GM18507 (cell line): ENCODE measurements around the gene LANCL2.
"Not testable (repeated sequence)": the region's sequence is repeated elsewhere in the genome, so short reads cannot be mapped to it uniquely, and the experiment has no call there.

ENCODE experiments used
- DNase-seq: peaks from one replicate; pipeline ENCODE4 v3.0.0; 2011; ENCODE audit warnings: low read depth; ENCODE audit not compliant: insufficient read length; ENCODE audit errors: extremely low spot score
- FAIRE-seq: peaks from 2 replicates; lab custom pipeline; 2011; peaks lifted over from hg19 to GRCh38; lab: Jason Lieb, UNC

The LANCL2 gene

GRCh38 chr7:55365205-55365674 lies at the start of gene LANCL2:
Gene LANCL2, plus strand, starts transcription at chr7:55365337. Its CDS starts 689 bp downstream, at chr7:55366026.
- FAIRE-seq = no peak

GRCh38 chr7:55325371-55325792 lies 39.8 kb upstream of the LANCL2 start:
- FAIRE-seq = no peak
- DNase-seq = no peak

More at GRCh38 chr7:55365205-55365674, at the start of gene LANCL2:
- no peak for DNase-seq

GRCh38 chr7:55326081-55326835 lies 38.9 kb upstream of the LANCL2 start:
- DNase-seq = no peak
- FAIRE-seq = no peak

DNA sequence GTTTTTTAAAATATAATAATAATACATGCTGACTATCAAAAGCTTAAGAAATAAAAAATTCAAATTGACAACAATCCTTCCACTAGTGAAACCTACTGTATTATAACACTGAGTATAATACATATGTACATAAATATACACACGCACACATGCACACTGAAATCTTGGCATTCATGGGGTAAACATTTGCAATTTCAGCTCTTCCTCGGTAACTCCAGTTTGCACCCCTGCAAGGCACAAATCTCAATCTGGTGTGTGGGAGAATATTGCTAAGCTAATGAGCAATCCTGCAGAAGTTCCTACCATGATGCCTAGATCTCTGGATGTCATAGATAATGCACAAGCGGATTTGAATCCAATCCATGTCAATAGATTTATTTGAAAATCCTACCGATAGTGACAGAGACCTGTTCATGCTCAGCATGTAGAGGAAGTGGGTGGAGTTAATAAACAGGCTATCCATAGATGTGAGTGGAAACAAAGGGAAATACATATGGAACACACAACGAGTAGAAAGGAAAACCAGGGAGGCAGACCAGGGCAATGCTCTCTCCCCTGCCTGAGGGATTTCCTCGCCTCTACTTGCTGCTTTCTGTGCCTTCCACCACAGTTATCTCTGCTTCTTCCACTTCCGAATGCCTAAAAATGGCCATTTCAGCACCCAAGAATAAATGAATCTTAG lies 38.1 kb upstream of the LANCL2 start:
- no peak for DNase-seq
- no peak for FAIRE-seq

DNA sequence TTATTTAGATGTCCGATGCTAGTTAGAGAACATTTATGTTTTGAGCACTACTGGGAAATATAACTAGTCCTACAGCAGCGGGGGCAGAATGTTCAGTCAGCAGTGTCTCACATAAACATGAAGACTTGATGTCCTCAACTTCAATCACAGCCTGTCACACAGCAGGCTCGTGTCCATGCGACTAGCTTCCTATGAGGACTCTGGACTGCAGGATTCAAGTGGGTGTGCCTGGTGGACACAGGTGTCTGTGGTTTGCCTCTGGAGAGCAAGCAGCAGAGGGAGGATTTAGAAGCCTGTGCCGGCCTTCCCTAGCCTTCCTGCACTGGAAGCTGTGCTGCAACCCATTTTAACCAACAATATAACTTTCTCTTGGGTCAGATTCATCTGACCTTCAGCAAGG lies 30.0 kb upstream of the LANCL2 start:
- DNase-seq = no peak
- no peak for FAIRE-seq

DNA sequence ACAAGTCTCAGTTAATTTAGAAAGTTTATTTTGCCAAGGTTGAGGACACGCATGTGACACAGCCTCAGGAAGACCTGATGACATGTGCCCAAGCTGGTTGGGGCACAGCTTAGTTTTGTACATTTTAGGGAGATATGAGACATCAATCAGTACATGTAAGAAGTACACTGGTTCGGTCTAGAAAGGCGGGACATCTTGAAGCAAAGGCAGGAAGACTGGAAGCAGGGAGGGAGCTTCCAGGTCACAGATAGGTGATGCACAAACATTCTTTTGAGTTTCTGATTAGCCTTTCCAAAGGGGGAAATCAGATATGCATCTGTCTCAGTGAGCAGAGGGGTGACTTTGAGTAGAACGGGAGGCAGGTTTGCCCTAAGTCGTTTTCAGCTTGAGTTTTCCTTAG lies 29.4 kb upstream of the LANCL2 start:
- FAIRE-seq (no peak), DNase-seq (no peak)

DNA sequence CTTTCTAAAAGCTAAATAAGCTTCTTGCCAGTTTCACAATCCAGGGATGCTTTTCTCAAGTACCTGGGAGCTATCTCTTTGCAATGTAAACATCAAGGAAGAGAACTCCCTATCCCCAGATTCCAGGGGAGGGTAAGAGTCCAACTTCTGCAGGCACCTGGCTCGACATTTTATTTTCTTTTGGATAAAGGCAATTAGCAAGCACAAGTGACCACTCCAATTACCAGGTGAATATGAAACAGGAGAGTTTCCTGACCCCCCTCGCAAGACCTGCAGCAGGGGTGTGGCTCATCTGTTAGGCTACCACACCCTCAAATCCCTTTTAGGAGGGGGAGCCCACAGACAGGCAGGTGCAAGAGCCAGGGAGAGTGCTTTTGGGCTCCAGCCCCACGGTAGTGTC lies 28.6 kb upstream of the LANCL2 start:
- FAIRE-seq (no peak), DNase-seq (no peak)

DNA sequence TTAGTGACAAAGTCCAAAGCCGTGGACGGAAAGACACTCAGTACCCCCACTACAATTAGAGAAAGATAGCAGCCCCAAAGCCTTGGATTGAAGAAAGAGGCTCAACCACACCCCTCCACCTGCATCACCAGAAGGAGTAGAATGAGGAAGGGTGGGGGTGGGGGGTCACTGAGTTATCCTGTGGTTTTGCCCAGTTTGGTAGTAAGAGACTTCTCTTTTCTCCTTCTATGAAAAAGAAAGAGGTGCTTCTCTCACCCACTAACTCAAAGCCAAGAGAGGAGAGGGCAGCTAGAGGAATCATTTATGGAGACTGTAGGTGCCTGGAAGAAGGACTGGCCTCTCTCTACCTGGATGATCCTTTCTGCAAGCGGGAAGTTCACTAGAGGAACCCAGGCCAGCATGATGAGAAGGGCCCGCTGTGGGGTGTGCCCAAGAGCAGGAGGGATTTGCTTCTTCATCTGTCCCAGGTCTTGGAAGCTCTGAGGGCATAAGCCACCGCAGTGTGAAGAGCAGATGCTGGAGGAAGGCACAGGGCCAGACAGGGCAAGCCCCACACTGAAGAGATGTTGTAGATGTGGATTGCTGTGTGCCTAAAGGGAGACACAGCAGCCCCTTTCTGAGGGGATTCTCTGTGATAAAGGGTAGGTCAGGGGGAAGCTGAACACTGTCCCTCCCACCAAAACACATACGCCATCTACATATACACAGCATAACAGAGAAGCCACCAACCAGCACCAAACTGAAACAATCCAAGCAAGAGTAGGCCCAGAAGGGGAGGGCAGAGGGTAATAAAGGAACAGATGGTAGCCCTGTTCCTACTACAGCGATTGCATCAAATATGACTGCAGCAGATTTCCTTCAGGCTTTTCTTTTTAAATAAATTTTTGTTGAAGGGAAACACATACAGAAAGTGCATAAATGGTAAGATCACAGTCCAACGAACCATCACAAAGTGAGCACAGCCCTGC lies 25.8 kb upstream of the LANCL2 start:
- FAIRE-seq (no peak), DNase-seq (no peak)

DNA sequence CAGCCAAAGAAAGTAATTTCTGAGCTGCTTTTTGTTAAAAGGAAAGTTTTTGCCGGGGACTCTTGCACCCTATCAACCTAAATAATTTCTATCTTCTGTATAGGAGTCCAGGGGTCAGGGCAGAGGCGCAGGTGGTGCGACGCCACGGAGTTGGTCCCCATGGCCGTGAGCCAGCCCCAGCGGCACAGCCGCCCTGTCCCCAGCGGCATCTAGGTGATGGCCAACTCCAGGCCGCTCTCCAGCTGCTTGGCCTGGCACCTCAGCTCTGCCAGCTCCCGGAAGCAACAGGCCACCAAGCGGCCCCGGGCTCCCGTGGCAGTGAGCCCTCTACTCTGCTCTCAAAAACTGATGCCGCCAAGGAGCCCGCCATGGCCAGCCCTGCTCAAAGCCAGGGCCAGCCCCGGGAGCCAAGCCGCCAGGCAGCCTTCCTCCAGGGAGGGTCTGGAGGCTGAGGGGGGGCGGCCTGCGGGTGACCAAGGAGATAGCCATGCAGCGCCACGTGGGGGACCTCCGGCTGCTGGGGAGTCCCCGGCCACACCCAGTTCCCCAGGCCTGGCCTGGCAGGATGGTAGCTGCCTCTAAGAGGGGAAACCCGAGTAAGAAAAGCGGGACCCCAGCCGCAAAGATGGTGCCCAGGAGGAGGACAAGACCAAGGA lies 22.8 kb upstream of the LANCL2 start:
- FAIRE-seq (no peak), DNase-seq (no peak)

DNA sequence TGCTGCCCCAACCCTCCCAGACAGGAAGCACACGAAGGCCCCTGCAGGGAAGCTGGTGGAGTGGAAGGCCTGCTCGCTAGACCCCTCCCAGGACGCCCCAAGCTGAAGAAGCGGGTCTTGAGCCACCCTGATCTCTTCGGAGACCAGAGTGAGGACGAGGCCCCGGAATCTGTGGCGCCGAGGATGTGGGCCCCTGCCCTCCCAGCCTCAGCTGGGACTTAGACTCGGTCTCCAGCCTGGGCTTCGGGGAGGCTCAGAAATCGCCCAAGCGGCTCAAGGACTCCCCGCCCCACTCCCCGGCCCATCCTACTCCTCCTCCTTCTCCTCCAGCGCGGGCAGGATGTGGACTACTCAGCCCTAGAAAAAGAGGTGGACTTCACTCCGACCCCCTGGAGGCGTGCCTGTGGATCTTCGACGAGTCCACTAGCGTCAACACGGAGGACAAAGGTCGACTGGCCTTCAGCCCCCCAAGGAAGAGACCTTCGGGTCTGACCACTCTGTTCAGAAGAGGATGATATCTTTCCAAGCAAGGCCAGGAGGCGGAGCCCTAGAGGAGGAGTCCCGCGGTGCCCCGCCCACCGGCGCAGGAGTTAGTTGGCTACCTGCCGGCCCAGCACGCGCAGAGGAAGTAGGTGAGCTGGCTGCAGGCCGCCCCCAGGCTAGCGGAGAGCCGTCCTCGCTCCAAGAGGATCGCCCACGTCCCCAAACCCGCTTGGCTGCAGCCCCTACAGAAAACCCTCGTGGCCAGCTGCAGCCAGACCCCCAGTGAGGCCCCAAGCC lies 21.9 kb upstream of the LANCL2 start:
- DNase-seq (no peak), FAIRE-seq (no peak)

GRCh38 chr7:55343860-55344606 lies 21.1 kb upstream of the LANCL2 start:
- DNase-seq (no peak), FAIRE-seq (no peak)

DNA sequence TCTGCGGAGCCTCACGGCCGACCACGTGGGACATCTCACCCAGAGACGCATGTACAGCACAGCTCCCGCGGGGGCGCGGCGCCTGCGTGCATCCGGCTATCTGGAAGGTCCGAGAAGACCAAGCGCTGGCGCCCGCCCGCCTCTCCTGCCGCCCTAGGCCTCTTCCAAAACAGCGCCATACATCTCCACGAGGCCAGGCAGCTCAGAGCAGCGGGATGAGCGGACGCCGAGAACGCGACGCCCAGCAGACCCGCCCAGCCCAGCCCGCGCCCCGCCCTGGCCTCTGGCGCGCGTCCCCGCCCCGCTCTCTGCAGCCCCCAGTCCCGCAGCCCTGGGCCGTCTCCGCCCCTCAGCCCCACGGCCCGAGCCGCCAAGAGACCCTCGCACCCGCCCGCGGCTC lies 20.3 kb upstream of the LANCL2 start:
- FAIRE-seq = no peak
- DNase-seq = no peak

DNA sequence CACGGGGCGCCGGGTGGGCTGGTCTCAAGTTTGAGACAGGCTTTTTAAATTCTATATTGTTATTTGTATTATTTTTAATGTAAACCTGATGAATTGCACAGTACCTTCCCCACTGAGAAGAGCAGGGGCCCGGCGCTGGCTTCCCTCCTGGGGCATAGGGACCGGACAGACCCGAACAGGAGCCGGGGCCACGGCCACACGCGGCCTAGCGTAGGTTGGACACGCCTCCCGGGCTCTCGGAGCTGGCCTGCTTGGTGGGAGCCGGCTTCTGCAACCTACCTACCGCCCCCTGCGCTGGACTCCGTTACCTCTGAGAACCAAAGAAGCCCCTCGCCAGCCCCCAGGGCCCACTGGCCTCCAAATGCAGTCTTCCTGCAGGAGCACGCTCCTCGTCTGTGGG lies 19.8 kb upstream of the LANCL2 start:
- no peak for DNase-seq
- no peak for FAIRE-seq

DNA sequence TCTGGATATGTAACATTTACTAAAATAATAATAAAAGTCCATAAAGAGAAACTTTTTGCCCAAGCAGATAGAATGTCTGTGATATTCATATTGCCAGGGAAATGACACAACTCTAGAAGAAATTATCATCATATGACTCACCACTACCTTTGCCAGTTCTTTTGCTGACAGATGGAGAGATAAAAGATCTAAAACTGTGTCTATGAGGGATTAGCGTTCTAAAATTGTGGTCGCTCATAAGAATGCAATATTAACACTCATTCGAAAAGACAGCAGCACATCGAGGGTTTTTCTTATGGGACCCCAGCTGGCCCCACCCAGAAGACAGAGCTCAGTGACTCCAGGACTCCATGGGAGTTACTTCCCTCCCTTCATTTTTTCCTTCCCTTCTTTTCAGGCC lies 16.6 kb upstream of the LANCL2 start:
- DNase-seq (no peak), FAIRE-seq (no peak)

- DNase-seq (no peak), FAIRE-seq (no peak)
Observed at GRCh38 chr7:55349121-55349520, 16.0 kb upstream of the LANCL2 start.

DNA sequence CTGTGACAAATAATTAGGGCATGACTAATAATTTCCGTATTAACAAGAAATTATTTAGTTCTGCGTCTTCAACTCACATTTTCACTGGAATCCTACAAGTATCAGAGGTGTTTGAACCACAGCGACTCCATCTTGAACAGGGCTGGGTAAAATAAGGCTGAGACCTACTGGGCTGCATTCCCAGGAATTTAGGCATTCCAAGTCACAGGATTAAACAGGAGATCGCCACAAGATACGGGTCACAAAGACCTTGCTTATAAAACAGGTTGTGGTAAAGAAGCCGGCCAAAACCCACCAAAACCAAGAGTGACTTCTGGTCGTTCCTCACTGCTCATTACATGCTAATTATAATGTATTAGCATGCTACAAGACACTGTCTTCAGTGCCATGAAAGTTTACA lies 14.9 kb upstream of the LANCL2 start:
- FAIRE-seq = no peak
- DNase-seq = no peak

GRCh38 chr7:55351263-55351662 lies 13.9 kb upstream of the LANCL2 start:
- no peak for DNase-seq
- FAIRE-seq = no peak

DNA sequence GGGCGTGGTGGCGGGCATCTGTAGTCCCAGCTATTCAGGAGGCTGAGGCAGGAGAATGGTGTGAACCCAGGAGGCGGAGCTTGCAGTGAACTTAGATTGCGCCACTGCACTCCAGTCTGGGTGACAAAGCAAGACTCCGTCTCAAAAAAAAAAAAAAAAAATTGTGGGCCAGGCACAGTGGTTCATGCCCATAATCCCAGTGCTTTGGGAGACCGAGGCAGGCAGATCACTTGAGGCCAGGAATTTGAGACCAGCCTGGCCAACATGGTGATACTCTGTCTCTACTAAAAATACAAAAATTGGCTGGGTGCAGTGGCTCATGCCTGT lies 12.2 kb upstream of the LANCL2 start:
- not testable (repeated sequence) for FAIRE-seq, DNase-seq
